ENCODE data around the gene TLE6. TPM values are rescaled to one million over a fixed set of nuclear protein-coding genes. Genes with fewer than 3 reads are reported as not detected.

The TLE6 gene
- total RNA-seq, 4 donors from 2014 or later = 0.44 to 13.5 (median 2.7) TPM

- H3K27me3 ChIP-seq = no peaks in the 10 kb centered on the region
- DNase-seq (ENCODE audit: low spot score in 2 of 2) = no peak
- H3K9me3 ChIP-seq = no peaks in the 10 kb centered on the region
- peaks cover 0 to 3% (median 0%) of the 10 kb centered on the region in 4 donors for H3K4me1 ChIP-seq
- H3K4me3 ChIP-seq = no peak overlapping the region
- TF ChIP-seq POLR2A (IDR thresholded peaks at IDR 0.05) (no peak), EP300 (IDR thresholded peaks at IDR 0.05) (no peak)
- TF ChIP-seq, protein P1, sequence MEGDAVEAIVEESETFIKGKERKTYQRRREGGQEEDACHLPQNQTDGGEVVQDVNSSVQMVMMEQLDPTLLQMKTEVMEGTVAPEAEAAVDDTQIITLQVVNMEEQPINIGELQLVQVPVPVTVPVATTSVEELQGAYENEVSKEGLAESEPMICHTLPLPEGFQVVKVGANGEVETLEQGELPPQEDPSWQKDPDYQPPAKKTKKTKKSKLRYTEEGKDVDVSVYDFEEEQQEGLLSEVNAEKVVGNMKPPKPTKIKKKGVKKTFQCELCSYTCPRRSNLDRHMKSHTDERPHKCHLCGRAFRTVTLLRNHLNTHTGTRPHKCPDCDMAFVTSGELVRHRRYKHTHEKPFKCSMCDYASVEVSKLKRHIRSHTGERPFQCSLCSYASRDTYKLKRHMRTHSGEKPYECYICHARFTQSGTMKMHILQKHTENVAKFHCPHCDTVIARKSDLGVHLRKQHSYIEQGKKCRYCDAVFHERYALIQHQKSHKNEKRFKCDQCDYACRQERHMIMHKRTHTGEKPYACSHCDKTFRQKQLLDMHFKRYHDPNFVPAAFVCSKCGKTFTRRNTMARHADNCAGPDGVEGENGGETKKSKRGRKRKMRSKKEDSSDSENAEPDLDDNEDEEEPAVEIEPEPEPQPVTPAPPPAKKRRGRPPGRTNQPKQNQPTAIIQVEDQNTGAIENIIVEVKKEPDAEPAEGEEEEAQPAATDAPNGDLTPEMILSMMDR (IDR thresholded peaks at IDR 0.05) = no peak
- WGBS, 2 donors = 59 to 62% methylated on average over 9 of the region's 9 CpGs
- no peak overlapping the region for H3K27ac ChIP-seq
- peaks cover 0 to 16% (median 0%) of the 10 kb centered on the region in 3 donors for H3K36me3 ChIP-seq
Measured at GRCh38 chr19:2993579-2993978, 16.2 kb downstream of the TLE6 start.

GRCh38 chr19:2994588-2995131, 17.3 kb downstream of the TLE6 start:
- WGBS, 2 donors = 77 to 78% methylated on average over 12 to 15 of the region's 15 CpGs
- Histone ChIP-seq H3K4me3 (no peak overlapping the region), H3K27me3 (no peaks in the 10 kb centered on the region), H3K36me3 (peaks cover 0 to 27% (median 0%) of the 10 kb centered on the region in 3 donors), H3K27ac (no peak overlapping the region), H3K4me1 (peaks cover 0 to 3% (median 0%) of the 10 kb centered on the region in 4 donors), H3K9me3 (no peaks in the 10 kb centered on the region)
- no peak for TF ChIP-seq EP300 (IDR thresholded peaks at IDR 0.05)
- TF ChIP-seq, protein P1 (IDR thresholded peaks at IDR 0.05) = no peak
- no peak for TF ChIP-seq POLR2A (IDR thresholded peaks at IDR 0.05)
- no peak for DNase-seq (ENCODE audit: low spot score in 2 of 2)

DNA sequence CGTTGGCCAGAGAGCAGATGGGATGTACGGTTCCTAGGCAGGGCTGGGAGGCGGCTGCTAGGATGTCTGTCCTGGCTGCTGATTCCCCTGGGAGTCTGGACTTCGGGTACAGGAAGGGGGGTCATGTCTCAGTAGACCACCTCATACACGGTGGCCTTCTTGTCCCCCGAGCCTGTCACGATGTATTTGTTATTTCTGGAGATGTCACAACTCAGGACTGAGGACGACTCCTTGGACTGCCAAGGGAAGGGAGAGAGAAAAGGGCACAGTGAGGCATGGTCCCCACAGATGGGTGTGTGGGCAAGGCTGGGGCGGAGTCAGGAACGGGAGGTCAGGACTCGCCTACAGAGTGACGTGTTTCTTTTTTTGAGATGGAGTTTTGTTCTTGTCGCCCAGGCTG, 20.4 kb downstream of the TLE6 start:
- H3K27me3 ChIP-seq = no peaks in the 10 kb centered on the region
- peaks cover 0 to 58% (median 0%) of the 10 kb centered on the region in 3 donors for H3K36me3 ChIP-seq
- H3K4me1 ChIP-seq = peaks cover 0 to 3% (median 0%) of the 10 kb centered on the region in 4 donors
- H3K4me3 ChIP-seq = no peak overlapping the region
- DNase-seq (ENCODE audit: low spot score in 2 of 2) = no peak
- TF ChIP-seq, protein P1 (IDR thresholded peaks at IDR 0.05) = no peak
- TF ChIP-seq EP300 (IDR thresholded peaks at IDR 0.05) = no peak
- H3K9me3 ChIP-seq = no peaks in the 10 kb centered on the region
- peak overlapping the region in 1 of 4 donors; percentile 40 for H3K27ac ChIP-seq
- 49 to 58% methylated on average over 13 of the region's 13 CpGs for WGBS, 2 donors

DNA sequence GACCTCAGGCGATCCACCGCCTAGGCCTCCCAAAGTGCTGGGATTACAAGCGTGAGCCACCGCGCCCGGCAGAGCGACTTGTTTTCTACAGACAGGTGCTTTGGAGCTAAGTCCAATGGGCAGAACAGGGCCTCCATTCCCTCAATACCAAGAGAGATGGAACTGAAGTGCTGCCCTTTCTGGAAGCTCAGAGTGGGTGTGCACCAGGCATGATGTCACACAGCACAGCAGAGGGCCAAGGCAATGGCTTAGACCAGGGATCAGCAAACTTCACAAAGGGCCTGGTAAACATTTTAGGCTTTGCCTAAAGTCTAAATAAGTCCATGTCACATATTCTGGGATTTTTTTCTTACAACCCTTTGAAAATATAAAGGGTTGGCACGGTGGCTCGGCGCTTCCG, 21.3 kb downstream of the TLE6 start:
- Histone ChIP-seq H3K36me3 (peaks cover 0 to 67% (median 0%) of the 10 kb centered on the region in 3 donors), H3K27ac (no peak overlapping the region), H3K9me3 (no peaks in the 10 kb centered on the region), H3K27me3 (no peaks in the 10 kb centered on the region), H3K4me3 (no peak overlapping the region), H3K4me1 (no peaks in the 10 kb centered on the region)
- 94 to 97% methylated on average over 11 of the region's 11 CpGs for WGBS, 2 donors
- no peak for TF ChIP-seq EP300 (IDR thresholded peaks at IDR 0.05)
- no peak for TF ChIP-seq POLR2A (IDR thresholded peaks at IDR 0.05)
- TF ChIP-seq, protein P1 (IDR thresholded peaks at IDR 0.05) = no peak
- no peak for DNase-seq (ENCODE audit: low spot score in 2 of 2)

- no peak for DNase-seq (ENCODE audit: low spot score in 2 of 2)
- Histone ChIP-seq H3K9me3 (no peaks in the 10 kb centered on the region), H3K4me3 (no peak overlapping the region), H3K27me3 (no peaks in the 10 kb centered on the region), H3K4me1 (no peaks in the 10 kb centered on the region), H3K36me3 (peaks cover 0 to 94% (median 0%) of the 10 kb centered on the region in 3 donors), H3K27ac (no peak overlapping the region)
- WGBS, 2 donors = 97% methylated on average over 6 of the region's 6 CpGs
- no peak for TF ChIP-seq EP300 (IDR thresholded peaks at IDR 0.05)
- TF ChIP-seq POLR2A (IDR thresholded peaks at IDR 0.05) = no peak
- TF ChIP-seq, protein P1 (IDR thresholded peaks at IDR 0.05) = no peak
Measured at GRCh38 chr19:3001235-3001800, 24.0 kb downstream of the TLE6 start.

All from tibial nerve (tissue), 4 donors.